Panc1 (cell line): ENCODE measurements around the gene WASF3. TPM values are rescaled to one million over a fixed set of nuclear protein-coding genes. Genes with fewer than 3 reads are reported as not detected.

Experiments
- ATAC-seq: fragments of 200-7000 bp; cut with Tn5 transposase; 2 replicates; pipeline ENCODE4 v1.9.1; 2020; ENCODE audit warnings: mild to moderate bottlenecking, moderate library complexity
- BruUV-seq: library from RNA; stranded (reverse); fragments of 400-500 nt; replicated peaks from 2 replicates; lab custom pipeline; 2021; lab: Mats Ljungman, UMichigan
- CTCF ChIA-PET: fragments of 300-600 bp; sonication (Branson Sonifier 250); formaldehyde crosslinking; loops from one replicate; lab custom pipeline; 2022; ENCODE audit warnings: antibody characterized with exemption; lab: Charles Lee
- POLR2A ChIA-PET: fragments of 300-600 bp; sonication (Branson Sonifier 250); formaldehyde crosslinking; loops from one replicate; lab custom pipeline; 2022; ENCODE audit warnings: antibody characterized with exemption; lab: Charles Lee
- DNase-seq: peaks from one replicate; pipeline ENCODE4 v3.0.0-alpha.2; 2010; ENCODE audit warnings: low read depth, low spot score
- H3K27ac ChIP-seq: 2 replicates; pipeline ENCODE4 v1.5.1; 2011; ENCODE audit warnings: mild to moderate bottlenecking, low read length, inconsistent platforms
- H3K27me3 ChIP-seq: fragments of 200-500 bp; sonication (Bioruptor generic); 2 replicates; pipeline ENCODE4 v1.6.0; 2014; ENCODE audit warnings: low read length, inconsistent platforms; ENCODE audit not compliant: control insufficient read depth, insufficient read depth
- H3K36me3 ChIP-seq: fragments of 200-500 bp; sonication (Bioruptor generic); 2 replicates; pipeline ENCODE4 v1.5.1; 2014; ENCODE audit warnings: inconsistent platforms, mild to moderate bottlenecking, low read length, moderate library complexity; ENCODE audit not compliant: control insufficient read depth, insufficient read depth
- H3K4me1 ChIP-seq: 2 replicates; pipeline ENCODE4 v1.5.1; 2011; ENCODE audit warnings: inconsistent platforms, mild to moderate bottlenecking, low read length, moderate library complexity; ENCODE audit not compliant: control insufficient read depth, insufficient read depth
- H3K4me3 ChIP-seq, 2 experiments: 2 replicates each; pipeline ENCODE4 v1.5.1; 2011 to 2012; ENCODE audit warnings: low read depth in 2 of 2, low read length in 2 of 2, mild to moderate bottlenecking in 2 of 2, inconsistent platforms in 1 of 2, moderate library complexity in 1 of 2
- H3K9me3 ChIP-seq: fragments of 200-500 bp; sonication (Bioruptor generic); 2 replicates; pipeline ENCODE4 v1.5.1; 2014; ENCODE audit warnings: low read depth, mild to moderate bottlenecking, inconsistent platforms, low read length, moderate library complexity; ENCODE audit not compliant: control insufficient read depth, insufficient read depth
- POLR2AphosphoS5 ChIP-seq: IDR thresholded peaks from 2 replicates; pipeline ENCODE4 v1.6.1; 2012; ENCODE audit warnings: mild to moderate bottlenecking, low read depth, low read length, moderate library complexity
- SIN3A ChIP-seq: IDR thresholded peaks from 2 replicates; pipeline ENCODE4 v1.6.1; 2012; ENCODE audit warnings: low read depth, mild to moderate bottlenecking, low read length, moderate library complexity, borderline replicate concordance; ENCODE audit not compliant: insufficient read depth
- TCF7L2 ChIP-seq: IDR thresholded peaks from 2 replicates; pipeline ENCODE4 v1.6.1; 2011; ENCODE audit warnings: mild to moderate bottlenecking, low read depth, low read length, inconsistent platforms
- in situ Hi-C: cut with HindIII; loops from 2 replicates; pipeline ENCODE4 v1.10.0; 2016; ENCODE audit warnings: low sequenced_read_pairs, low pct_unique_long_range_greater_than_20kb
- intact Hi-C: fragments of 100-400 bp; cut with micrococcal nuclease; formaldehyde crosslinking; loops from one replicate; pipeline ENCODE4 v1.10.0; 2022; ENCODE audit not compliant: unreplicated experiment
- total RNA-seq: library from RNA; stranded (reverse); gene quantifications from one replicate; pipeline ENCODE4 v1.2.1, GENCODE V29; 2021; ENCODE audit not compliant: unreplicated experiment
- TF ChIP-seq, protein P1 (sequence below): fragments of 450-650 bp; IDR thresholded peaks from 2 replicates; pipeline ENCODE4 v1.5.1; 2017; ENCODE audit warnings: mild to moderate bottlenecking
- TF ChIP-seq, protein P2 (sequence below), 2 experiments: IDR thresholded peaks; 2 replicates each; pipeline ENCODE4 v1.6.1; 2011 to 2012; ENCODE audit warnings: low read depth in 2 of 2, control low read depth in 1 of 2, low read length in 1 of 2, mild to moderate bottlenecking in 1 of 2, moderate library complexity in 1 of 2; ENCODE audit not compliant: insufficient read depth in 1 of 2

The WASF3 gene
- total RNA-seq, 1 experiment from 2014 or later: 20.2 TPM

GRCh38 chr13:26677156-26677555 is 119.7 kb downstream of the WASF3 start:
- ChIA-PET CTCF (no interaction called here), POLR2A (no interaction called here)
- ATAC-seq (no peak), DNase-seq (no peak)
- no peak for TF ChIP-seq POLR2AphosphoS5
- no peak for TF ChIP-seq TCF7L2
- TF ChIP-seq, protein P1, sequence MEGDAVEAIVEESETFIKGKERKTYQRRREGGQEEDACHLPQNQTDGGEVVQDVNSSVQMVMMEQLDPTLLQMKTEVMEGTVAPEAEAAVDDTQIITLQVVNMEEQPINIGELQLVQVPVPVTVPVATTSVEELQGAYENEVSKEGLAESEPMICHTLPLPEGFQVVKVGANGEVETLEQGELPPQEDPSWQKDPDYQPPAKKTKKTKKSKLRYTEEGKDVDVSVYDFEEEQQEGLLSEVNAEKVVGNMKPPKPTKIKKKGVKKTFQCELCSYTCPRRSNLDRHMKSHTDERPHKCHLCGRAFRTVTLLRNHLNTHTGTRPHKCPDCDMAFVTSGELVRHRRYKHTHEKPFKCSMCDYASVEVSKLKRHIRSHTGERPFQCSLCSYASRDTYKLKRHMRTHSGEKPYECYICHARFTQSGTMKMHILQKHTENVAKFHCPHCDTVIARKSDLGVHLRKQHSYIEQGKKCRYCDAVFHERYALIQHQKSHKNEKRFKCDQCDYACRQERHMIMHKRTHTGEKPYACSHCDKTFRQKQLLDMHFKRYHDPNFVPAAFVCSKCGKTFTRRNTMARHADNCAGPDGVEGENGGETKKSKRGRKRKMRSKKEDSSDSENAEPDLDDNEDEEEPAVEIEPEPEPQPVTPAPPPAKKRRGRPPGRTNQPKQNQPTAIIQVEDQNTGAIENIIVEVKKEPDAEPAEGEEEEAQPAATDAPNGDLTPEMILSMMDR: no peak
- TF ChIP-seq SIN3A: no peak
- TF ChIP-seq, protein P2, sequence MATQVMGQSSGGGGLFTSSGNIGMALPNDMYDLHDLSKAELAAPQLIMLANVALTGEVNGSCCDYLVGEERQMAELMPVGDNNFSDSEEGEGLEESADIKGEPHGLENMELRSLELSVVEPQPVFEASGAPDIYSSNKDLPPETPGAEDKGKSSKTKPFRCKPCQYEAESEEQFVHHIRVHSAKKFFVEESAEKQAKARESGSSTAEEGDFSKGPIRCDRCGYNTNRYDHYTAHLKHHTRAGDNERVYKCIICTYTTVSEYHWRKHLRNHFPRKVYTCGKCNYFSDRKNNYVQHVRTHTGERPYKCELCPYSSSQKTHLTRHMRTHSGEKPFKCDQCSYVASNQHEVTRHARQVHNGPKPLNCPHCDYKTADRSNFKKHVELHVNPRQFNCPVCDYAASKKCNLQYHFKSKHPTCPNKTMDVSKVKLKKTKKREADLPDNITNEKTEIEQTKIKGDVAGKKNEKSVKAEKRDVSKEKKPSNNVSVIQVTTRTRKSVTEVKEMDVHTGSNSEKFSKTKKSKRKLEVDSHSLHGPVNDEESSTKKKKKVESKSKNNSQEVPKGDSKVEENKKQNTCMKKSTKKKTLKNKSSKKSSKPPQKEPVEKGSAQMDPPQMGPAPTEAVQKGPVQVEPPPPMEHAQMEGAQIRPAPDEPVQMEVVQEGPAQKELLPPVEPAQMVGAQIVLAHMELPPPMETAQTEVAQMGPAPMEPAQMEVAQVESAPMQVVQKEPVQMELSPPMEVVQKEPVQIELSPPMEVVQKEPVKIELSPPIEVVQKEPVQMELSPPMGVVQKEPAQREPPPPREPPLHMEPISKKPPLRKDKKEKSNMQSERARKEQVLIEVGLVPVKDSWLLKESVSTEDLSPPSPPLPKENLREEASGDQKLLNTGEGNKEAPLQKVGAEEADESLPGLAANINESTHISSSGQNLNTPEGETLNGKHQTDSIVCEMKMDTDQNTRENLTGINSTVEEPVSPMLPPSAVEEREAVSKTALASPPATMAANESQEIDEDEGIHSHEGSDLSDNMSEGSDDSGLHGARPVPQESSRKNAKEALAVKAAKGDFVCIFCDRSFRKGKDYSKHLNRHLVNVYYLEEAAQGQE (IDR thresholded peaks at IDR 0.05; ENCODE audit: insufficient read depth in 1 of 2, low read depth in 2 of 2, low read length in 1 of 2): no peak
- Histone ChIP-seq H3K9me3 (no peaks in the 10 kb centered on the region), H3K4me3 (no peak overlapping the region), H3K36me3 (no peaks in the 10 kb centered on the region), H3K27me3 (no peaks in the 10 kb centered on the region), H3K4me1 (no peaks in the 10 kb centered on the region), H3K27ac (no peak overlapping the region)
- intact Hi-C loops: no loop called here
- no TSS peak for BruUV-seq
- in situ Hi-C loops: no loop called here

- intact Hi-C loops (no loop called here), in situ Hi-C loops (no loop called here)
- Histone ChIP-seq H3K4me1 (no peaks in the 10 kb centered on the region), H3K36me3 (no peaks in the 10 kb centered on the region), H3K27me3 (no peaks in the 10 kb centered on the region), H3K4me3 (no peak overlapping the region), H3K9me3 (no peaks in the 10 kb centered on the region), H3K27ac (no peak overlapping the region)
- TF ChIP-seq, protein P2 (IDR thresholded peaks at IDR 0.05; ENCODE audit: insufficient read depth in 1 of 2, low read depth in 2 of 2, low read length in 1 of 2): no peak
- TF ChIP-seq TCF7L2: no peak
- TF ChIP-seq SIN3A: no peak
- TF ChIP-seq POLR2AphosphoS5: no peak
- TF ChIP-seq, protein P1: no peak
- ATAC-seq: no peak
- ChIA-PET POLR2A (no interaction called here), CTCF (no interaction called here)
- no TSS peak for BruUV-seq
- DNase-seq: no peak
These were observed 120.8 kb downstream of the WASF3 start for GRCh38 chr13:26678330-26678729.
